HG03175 (cell line): ENCODE results near the gene MIS18BP1.
"Not testable (repeated sequence)": the region's sequence is repeated elsewhere in the genome, so short reads cannot be mapped to it uniquely, and the experiment has no call there.

Experiments
- ATAC-seq: cut with Tn5 transposase; IDR thresholded peaks from one replicate; pipeline ENCODE4 v1.9.1; 2021; ENCODE audit warnings: mild to moderate bottlenecking, moderate library complexity; ENCODE audit not compliant: unreplicated experiment

MIS18BP1 gene

DNA sequence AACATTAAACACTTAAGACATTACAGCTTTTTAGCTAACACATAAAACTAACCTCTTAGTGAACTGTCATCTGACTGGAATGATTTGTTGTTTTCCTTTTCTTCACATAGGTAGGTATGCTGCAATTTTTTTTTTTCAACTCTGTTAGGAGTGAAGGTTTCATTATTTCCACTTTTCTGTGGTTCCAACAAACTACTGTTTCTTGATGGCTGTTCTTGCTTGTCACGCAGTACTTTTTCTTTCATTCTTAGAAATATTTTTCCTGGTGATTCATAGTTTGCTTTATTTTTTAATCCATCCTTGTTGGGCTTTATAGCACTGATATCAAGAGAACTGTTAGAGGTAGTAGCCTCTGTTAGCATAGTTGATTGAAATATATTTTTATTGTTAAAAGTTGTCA, 6.3 kb downstream of the MIS18BP1 start:
- no peak for ATAC-seq

DNA sequence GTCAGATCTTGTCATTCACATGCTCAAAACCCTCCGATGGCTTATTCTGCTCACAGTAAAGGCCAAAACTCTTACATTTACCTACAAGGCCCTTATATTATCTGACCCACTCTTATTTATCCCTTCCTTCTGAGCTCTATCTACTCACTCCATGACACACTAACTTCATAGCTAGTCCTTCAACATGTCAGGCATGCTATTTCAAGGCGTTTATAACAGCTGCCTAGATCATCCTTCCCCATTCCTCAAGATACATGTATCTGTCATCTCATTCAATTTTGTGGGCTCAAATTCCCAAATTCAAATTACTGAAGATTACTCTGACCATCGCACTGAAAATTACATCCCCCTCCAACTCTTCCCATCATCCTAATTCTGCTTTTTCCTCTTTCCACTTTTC, 6.9 kb downstream of the MIS18BP1 start:
- no peak for ATAC-seq

DNA sequence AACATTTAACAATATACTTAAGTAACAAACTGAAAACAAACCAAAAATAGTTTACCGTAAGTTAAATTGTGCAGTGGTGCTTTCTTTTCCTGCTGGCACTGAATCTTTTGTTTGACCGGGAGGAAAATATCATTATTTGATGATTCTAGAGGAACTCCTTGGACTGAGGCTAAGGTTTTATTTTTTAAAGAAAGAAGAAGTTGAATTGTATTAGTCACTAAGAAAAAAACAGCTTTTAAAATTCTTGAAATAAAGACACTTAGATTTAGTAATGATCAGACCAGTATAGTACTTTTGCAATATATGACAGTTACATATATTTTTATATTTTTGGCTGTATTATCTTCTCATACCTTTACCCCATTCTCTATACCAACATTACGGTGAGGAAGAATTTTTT, 10.3 kb downstream of the MIS18BP1 start:
- ATAC-seq = no peak

DNA sequence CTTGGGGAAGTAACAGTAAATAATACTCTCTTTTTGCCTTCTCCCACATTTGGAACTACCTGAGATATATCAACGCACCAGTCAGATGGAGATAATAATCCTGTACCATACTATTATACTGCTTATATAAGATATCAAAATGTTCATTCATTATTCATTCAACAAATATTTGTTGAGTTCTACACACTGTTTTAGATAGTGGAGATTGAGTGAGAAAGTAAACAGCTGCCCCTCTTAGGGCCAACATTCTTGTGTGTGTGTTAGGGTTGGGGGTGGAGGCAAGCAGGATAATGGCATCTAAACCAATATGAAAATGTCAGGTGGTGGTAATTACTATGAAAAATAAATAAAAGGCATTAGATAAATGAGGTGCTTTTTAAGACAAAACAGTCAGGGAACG, 14.0 kb downstream of the MIS18BP1 start:
- ATAC-seq = no peak

DNA sequence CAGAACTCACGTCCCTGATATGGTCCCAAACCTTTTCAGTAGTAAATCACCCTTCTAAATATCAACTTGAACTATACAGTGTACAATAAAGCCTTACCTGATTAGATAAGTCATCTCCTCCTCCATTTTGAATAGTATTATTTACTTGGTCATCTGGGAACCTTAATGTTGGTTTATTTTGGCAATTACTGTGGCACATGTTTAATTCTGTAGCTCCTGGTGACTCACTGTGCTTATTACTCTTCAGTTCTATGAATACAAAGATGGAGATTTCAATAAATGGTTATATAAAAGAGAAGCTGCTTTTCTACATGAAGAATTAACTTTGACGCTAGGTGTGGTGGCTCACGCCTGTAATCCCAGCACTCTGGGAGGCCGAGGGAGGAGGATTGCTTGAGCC, 25.4 kb downstream of the MIS18BP1 start:
- no peak for ATAC-seq

DNA sequence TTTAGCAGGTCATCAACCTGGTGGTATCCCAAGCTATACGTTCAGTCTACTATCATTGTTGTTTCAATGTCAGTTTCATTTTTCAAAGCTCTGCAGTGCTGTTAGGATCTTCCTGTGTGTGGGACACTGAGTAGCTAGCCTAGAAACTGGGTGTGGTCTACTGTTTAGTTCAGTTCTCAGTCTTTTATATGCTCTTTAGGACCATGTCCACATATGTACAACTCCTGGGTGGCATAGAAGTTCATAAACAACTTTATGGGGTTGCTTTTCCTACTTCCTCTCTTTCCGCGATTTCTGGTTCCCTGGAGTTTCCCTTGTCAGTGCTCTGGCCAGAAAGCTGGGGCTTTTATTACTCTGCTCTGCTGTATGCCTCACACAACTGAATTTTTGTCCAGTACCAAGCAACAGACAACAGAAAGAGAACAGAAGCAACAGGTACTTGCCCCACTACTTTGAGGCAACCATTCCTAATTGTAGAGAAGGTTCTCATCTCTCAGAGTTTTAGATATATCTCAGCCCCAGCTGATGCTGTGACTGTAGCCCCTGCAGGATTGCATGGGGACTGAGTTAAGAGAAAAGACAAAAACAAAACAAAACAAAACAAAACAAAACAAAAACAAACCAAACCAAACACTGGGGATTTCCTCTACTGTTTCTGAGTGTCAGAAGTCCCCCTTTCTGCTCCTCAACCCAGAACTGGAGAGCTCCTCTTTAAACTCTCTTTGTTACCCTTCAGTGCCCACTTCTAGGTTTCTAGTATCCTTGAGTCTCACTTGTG, 30.3 kb downstream of the MIS18BP1 start:
- no peak for ATAC-seq

DNA sequence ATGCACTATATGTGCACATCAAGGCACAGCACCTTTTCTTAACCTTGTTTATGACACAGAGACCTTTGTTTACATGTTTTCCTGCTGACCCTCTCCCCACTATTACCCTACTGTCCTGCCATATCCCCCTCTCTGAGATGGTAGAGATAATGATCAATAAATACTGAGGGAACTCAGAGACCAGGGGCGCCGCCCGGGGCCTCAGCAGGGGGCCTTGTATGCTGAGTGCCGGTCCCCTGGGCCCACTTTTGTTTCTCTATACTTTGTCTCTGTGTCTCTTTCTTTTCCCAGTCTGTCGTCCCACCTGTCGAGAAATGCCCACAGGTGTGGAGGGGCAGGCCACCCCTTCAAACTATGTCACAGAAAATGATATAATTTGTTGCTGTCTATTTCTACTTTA, 38.7 kb downstream of the MIS18BP1 start:
- not testable (repeated sequence) for ATAC-seq

DNA sequence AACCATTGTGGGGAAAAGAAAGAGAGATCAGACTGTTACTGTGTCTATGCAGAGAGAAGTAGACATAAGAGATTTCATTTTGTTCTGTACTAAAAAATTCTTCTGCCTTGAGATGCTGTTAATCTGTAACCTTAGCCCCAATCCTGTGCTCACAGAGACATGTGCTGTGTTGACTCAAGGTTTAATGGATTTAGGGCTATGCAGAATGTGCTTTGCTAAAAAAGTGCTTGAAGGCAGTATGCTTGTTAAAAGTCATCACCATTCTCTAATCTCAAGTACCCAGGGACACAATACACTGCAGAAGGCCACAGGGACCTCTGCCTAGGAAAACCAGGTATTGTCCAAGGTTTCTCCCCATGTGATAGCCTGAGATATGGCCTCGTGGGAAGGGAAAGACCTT, 39.3 kb downstream of the MIS18BP1 start:
- ATAC-seq = not testable (repeated sequence)

DNA sequence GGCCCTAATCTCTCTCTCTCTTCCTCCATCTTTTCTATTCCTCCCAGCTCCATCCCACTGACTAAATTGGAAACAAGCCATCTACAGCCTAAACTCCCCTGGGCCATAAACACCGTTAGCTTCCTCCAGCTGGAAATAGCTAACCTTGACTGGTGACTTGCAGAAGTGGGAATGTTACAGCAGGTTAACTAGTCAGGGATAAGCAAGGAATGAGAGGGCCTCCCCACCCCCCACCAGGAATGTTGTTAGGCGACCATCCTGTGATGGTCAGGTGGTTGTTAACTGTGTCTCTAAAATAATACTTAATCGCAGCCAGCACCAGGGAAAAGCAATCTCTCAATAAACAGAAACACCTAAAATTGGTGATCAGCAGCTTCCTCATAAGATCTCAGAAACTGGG, 40.8 kb downstream of the MIS18BP1 start:
- no peak for ATAC-seq

DNA sequence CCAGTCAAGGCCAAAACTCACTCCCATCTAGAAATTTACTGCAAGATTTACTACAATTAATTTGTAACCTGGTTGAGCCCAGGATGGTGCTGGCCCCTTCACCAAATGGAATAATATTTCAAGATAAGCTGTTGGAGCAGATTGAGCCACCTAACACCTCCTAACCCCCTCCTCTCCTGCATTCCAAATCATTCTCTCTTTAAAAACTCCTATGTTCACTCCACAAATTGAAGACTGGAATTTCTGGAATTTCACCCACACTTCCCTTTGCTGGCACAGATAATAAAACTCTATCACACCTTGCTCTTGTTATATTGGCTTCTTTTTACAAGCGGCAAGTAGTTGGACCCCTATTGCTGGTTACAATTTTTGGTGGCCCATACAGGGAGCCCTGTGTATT, 41.7 kb downstream of the MIS18BP1 start:
- ATAC-seq = no peak

DNA sequence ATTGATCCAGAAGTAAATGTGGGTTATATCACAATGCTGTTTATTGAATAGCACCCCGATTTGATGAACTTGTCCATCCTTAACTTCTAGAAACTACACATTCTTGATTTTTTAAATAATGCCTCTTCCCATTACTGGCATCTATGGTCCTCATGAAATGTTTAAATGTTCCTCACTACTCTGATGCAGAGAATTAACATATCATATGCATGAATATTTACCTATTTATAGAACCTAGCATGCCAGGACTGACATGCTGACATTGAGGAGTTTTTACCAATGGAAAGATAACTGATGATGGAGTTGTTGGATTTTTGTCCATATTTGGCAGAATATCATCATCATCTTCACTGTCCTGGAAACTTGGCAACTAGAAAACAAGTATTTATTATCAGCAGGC, 42.8 kb downstream of the MIS18BP1 start:
- no peak for ATAC-seq

DNA sequence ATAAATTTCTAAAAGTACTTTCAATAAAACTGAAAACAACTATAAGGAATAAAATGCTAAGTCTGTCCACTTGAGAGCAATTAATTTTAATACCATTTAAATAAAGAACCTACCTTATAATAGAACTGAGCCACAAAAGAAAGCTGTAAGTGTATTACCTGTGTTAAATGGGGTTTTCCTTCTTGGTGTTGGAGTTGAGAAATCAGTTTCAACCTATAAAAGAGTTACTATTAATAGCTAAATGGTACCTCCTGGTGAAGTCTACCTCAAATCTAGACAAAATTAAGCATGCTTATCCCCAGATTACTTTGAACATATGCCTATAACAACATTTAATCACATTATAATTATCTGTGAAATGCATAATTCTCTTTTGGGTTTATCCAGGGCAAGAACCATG, 48.8 kb downstream of the MIS18BP1 start:
- no peak for ATAC-seq

DNA sequence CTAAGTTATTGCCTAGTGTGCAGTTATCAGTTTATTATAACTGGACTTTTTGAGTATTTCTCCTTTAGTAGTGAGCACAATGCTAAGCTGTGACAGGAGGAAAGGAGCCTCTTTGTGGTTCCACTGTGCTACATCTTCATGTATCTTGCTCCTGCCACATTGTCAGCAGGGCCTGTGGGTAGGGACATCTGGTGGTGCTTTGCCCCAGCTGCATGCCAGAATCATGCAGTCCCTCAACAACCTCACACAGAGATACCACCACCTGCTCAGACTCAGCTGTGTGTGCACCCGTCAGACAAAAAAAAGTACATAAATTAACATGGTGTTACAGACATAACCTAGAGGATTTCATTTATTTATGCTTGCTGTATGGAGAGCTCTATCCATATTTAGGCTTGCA, 51.1 kb downstream of the MIS18BP1 start:
- ATAC-seq = peak; percentile 60

DNA sequence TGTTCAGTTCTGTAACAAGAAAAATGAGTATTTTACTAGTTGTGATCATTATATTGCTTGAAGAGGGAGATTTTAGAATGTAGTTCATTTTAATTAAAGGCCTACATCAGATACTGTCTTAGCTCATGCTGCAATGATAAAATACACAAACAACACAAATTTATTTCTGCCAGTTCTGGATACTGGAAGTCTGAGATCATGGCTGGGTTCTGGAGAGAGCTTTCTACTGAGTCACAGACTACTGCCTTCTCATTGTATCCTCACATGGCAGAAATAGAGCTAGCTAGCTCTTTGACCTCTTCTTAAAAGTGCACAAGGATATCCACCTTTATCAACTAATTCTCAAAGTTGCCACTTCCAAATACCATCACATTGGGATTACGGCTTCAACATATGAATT, 53.8 kb downstream of the MIS18BP1 start:
- ATAC-seq = no peak

DNA sequence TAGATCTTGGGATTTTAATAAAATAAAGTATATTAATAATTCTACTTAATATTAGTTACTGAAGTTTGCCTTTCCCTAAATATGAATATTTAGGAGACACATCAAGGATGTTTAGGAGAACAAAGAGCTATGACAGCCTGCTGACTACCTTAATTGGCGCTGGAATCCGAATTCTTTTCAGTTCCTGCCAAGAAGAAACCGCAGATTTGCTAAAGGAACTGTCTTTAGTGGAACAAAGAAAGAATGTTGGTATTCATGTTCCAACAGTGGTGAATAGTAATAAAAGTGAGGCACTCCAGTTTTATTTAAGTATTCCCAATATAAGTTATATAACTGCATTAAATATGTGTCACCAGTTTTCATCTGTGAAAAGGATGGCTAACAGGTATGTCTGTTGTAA, 54.5 kb downstream of the MIS18BP1 start:
- ATAC-seq = no peak

DNA sequence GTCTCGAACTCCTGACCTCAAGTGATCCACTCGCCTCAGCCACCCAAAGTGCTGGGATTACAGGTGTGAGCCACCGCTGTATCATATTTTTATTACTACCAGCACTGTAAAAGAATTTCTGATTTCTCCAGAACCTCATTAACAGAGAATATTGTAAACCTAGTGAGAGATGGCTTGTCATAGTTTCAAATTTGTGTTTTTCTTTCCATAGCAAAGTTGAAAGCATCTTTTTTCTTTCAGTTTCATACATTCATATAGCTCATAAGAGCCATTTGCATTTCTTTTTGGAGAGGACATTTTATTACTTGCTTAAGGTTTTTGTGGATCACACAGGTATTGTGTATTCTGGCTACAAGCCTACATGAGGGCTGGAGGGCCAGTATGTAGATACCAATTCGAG, 58.0 kb downstream of the MIS18BP1 start:
- ATAC-seq = no peak

DNA sequence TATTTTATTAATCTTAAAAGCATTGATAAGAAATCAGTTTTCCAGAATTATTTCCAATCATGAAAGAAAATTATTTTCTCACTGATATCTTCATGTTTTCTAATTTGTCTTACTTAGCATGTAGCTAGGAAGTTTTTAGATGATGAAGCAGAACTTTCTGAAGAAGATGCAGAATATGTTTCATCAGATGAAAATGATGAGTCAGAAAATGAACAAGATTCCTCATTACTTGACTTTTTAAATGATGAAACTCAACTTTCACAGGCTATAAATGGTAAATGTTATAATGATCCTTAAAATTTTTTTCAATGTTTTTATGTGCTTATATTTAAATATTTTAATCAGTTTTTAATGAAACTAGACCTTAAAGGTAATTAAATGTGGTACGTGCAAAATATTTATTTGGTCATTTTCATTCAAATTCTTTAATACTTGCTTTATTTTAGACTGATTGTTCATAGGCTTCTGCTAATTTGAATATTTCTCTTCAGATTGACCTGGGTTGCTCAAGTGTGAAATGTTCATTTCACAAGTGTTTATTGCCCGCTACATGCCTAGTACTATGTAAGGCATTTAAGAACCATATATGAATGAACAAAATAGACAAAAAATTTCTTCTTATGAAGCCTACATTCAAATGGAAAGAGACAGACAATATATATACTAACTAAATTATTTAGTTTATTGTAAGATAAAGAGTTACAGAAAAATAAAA, 67.7 kb downstream of the MIS18BP1 start:
- no peak for ATAC-seq

DNA sequence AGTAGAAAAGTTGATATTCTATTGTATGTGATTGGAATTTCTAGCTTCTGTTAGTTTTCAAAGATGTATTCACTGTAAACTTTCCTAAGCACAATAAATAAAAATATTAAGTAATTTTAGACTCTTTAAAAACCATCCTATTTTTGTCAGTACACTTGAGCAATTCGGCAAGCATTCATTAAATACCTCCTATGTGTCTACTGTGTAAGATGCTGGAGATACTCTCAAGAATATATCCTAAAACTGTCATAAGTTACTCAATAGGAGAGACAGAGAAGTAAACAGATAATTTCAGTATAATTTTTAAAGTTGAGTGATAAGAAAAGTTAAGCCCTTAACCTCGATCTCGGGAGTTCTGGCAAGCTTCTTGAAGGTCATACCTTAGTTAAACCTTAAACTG, 71.2 kb downstream of the MIS18BP1 start:
- no peak for ATAC-seq

DNA sequence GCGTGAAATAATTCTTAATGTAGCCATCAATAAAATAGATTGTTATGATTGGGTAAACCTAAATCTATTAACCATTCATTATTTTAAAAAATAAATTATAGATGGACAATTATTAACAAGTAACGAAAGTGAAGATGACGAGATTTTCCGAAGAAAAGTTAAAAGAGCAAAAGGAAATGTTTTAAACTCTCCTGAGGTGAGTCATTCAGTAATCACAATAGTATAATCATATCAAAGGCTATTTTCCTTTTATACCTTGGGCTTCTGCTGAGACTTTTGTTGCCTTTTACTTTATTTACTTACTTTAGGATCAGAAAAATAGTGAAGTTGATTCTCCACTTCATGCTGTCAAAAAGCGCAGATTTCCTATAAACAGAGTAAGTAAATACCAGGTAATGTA, 71.7 kb downstream of the MIS18BP1 start:
- no peak for ATAC-seq

DNA sequence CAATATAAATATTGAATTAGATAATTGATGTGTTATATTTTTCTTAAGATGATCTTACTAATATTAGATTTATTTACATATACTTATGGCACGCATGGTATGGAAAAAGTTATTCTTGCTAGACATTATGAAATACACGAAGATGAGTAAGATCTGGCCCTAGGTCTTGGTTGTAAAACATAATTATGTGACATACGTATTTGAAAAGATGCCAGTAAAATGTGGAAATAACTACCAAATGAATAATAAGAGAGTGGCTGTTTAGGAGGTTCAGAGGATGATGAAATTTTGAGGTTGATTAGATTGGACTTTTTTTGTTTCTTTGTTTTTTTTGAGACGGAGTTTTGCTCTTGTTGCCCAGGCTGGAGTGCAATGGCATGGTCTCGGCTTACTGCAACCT, 75.9 kb downstream of the MIS18BP1 start:
- no peak for ATAC-seq

DNA sequence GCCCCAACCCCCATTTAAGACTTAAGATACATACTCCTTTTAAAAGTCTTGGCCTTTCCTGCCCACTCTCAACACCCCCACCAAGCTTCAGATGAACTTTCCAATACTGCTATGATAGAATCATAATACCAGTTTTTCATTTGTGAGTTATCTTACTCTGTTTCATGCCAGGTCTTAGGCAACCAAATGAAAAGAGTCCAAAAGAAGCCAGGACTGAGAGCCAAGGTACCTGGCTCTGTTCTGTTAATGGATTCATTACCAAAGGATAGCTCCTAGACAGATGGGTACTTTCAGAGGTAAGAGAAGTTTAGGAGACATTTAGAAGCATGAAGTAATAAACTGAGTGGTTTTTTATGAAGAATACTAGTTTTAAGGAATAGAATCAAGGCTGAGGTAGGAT, 83.1 kb downstream of the MIS18BP1 start:
- no peak for ATAC-seq

DNA sequence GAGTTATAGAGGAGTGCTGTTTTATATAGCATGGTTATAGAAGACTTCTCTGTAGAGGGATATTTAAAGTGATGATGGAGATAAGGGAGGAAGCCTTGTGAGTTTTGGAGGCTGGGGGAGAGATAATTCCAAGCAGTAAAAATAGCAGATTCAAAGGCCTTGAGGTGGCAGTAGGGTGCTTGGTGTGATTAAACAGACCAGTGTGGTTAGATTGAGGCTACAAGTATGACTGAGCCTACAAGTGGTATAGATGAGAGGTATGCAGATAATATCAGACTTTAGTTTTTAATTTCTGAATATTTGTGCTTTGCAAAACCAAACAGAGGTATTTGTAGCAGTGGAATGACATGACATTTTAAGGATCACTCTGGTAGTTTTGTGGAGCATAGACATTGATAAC, 96.9 kb downstream of the MIS18BP1 start:
- no peak for ATAC-seq
